Neutrophil (primary cell): ENCODE data around the gene PTPRD.

ENCODE experiments used
- H3K27ac ChIP-seq: fragments of 200-600 bp; sonication (generic); 2 replicates; pipeline ENCODE4 v1.5.1; 2016; ENCODE audit warnings: mild to moderate bottlenecking, moderate library complexity
- H3K27me3 ChIP-seq: fragments of 200-600 bp; sonication (generic); 2 replicates; pipeline ENCODE4 v1.6.0; 2016; ENCODE audit warnings: mild to moderate bottlenecking
- H3K36me3 ChIP-seq: fragments of 200-600 bp; sonication (generic); 2 replicates; pipeline ENCODE4 v1.5.1; 2017
- H3K4me1 ChIP-seq, 2 experiments: fragments of 200-600 bp in 1 of 2; sonication (generic) in 1 of 2; 1 replicate in 1 of 2; 2 replicates in 1 of 2; pipeline versions ENCODE4 v1.5.1 to v1.6.1; 2013 to 2016; ENCODE audit warnings: low read depth in 1 of 2, low read length in 1 of 2, mild to moderate bottlenecking in 1 of 2, moderate library complexity in 1 of 2; ENCODE audit not compliant: control insufficient read depth in 1 of 2, insufficient read depth in 1 of 2
- H3K4me3 ChIP-seq, 2 experiments: fragments of 200-600 bp in 1 of 2; sonication (generic) in 1 of 2; 1 replicate in 1 of 2; 2 replicates in 1 of 2; pipeline ENCODE4 v1.5.1; 2013 to 2016; ENCODE audit warnings: low read depth in 1 of 2, low read length in 1 of 2, mild to moderate bottlenecking in 1 of 2, moderate library complexity in 1 of 2
- H3K9me3 ChIP-seq: fragments of 200-600 bp; sonication (generic); 2 replicates; pipeline ENCODE4 v1.5.1; 2016
- TF ChIP-seq, protein P1 (sequence below): fragments of 200-600 bp; sonication (generic); IDR thresholded peaks from 2 replicates; pipeline ENCODE4 v1.5.1; 2016; ENCODE audit warnings: antibody characterized with exemption

Gene PTPRD

DNA sequence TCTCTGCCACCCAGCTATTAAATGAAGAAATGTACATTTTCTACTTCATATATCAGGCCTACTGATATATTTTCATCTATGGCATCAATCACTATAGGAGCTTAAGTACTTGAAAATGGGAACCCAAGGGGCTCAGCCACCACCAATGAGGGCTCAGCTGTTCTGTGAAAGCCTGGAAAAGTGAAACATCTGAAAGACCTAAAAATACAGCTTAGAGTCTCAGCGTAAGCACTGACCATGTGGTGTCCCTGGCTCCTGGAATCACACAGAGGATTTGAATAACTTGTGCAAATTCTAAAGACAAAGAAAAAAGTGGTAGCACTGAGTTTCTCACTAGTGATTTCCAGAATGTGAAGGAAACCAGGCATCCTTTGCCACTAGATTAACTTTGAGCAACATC lies 64.5 kb downstream of the PTPRD start:
- H3K9me3 ChIP-seq = no peaks in the 10 kb centered on the region
- no peak overlapping the region for H3K4me3 ChIP-seq
- H3K4me1 ChIP-seq = no peaks in the 10 kb centered on the region
- H3K27me3 ChIP-seq = no peaks in the 10 kb centered on the region
- no peak overlapping the region for H3K27ac ChIP-seq
- no peaks in the 10 kb centered on the region for H3K36me3 ChIP-seq
- TF ChIP-seq, protein P1, sequence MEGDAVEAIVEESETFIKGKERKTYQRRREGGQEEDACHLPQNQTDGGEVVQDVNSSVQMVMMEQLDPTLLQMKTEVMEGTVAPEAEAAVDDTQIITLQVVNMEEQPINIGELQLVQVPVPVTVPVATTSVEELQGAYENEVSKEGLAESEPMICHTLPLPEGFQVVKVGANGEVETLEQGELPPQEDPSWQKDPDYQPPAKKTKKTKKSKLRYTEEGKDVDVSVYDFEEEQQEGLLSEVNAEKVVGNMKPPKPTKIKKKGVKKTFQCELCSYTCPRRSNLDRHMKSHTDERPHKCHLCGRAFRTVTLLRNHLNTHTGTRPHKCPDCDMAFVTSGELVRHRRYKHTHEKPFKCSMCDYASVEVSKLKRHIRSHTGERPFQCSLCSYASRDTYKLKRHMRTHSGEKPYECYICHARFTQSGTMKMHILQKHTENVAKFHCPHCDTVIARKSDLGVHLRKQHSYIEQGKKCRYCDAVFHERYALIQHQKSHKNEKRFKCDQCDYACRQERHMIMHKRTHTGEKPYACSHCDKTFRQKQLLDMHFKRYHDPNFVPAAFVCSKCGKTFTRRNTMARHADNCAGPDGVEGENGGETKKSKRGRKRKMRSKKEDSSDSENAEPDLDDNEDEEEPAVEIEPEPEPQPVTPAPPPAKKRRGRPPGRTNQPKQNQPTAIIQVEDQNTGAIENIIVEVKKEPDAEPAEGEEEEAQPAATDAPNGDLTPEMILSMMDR = no peak

DNA sequence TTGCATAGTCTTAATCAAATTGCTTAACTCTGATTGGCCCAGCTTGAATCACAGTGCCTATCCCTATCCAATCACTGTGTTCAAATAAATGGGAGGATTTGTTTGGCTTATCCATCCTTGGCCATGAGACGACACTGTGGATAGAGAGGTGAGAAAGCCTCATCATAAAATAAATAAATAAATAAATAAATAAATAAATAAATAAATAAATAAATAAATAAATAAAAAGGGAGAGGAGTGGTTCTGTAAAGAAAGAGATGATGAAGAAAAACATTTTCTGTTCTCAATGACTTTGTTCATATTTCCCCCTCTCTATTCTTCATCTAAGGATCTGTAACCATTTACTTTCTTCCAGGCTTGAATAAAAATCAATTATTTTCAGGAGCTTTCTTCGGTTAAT lies 74.7 kb downstream of the PTPRD start:
- Histone ChIP-seq H3K4me3 (no peak overlapping the region), H3K27me3 (no peaks in the 10 kb centered on the region), H3K36me3 (no peaks in the 10 kb centered on the region), H3K27ac (no peak overlapping the region), H3K9me3 (no peaks in the 10 kb centered on the region), H3K4me1 (no peaks in the 10 kb centered on the region)
- TF ChIP-seq, protein P1 = no peak

DNA sequence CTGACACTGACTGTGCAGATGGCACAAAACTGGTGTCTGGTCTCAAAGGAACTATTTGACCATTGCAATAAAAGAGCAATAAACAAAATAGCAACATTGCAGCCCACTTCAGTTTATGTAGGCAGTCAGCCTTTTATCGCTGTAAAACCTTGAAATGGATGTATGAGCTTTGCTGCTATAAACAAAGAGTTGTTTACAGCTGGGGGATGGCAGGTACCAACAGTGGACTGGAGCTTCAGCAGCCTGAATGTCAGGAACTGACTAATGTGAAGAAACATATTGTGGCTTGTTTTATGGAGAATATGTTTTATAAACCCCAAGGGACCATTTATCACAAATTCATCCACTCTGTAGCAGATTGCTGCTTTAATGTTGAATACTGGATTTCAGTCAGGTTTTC lies 78.0 kb downstream of the PTPRD start:
- H3K4me1 ChIP-seq = no peaks in the 10 kb centered on the region
- H3K27ac ChIP-seq = no peak overlapping the region
- no peak overlapping the region for H3K4me3 ChIP-seq
- no peaks in the 10 kb centered on the region for H3K27me3 ChIP-seq
- H3K36me3 ChIP-seq = no peaks in the 10 kb centered on the region
- H3K9me3 ChIP-seq = no peaks in the 10 kb centered on the region
- TF ChIP-seq, protein P1 = no peak

DNA sequence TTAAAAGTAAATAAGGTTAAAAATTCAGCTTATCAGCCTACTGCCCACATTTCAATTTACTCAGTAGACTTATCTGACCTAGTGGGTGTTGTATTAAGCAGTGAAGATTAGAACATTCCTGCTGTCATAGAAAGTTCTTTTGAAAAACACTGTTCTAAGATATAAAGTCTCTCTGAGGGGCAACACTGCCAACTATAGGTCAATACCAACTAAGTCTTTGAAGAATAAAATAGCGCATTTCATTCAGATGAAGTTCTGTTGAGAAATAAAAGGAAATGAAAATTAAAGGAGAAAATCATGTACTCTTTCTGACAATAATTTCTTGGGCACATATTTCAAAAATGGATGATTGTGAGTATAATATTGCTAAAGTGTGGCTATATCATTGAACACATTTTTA lies 86.8 kb downstream of the PTPRD start:
- H3K4me3 ChIP-seq = no peak overlapping the region
- no peak overlapping the region for H3K27ac ChIP-seq
- TF ChIP-seq, protein P1 = no peak
- H3K27me3 ChIP-seq = no peaks in the 10 kb centered on the region
- H3K36me3 ChIP-seq = no peaks in the 10 kb centered on the region
- no peaks in the 10 kb centered on the region for H3K4me1 ChIP-seq
- no peaks in the 10 kb centered on the region for H3K9me3 ChIP-seq

DNA sequence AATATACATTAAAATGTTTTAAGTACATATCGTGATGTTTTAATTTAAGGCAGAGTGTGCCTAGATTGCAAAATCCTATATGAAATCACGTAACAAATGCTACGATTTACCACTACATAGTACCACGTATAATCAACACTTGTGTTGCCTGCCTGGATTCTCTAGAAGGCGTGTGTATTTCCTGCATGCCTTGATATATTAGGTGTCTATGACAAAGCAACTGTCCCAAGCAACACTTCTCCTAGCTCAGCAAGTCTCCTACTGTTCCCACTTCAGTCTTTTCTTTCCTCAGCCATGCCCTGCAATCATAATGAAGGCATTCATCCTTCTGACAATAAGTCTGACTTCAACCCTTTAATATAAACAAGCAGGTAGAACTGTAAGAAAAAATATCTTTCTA lies 89.6 kb downstream of the PTPRD start:
- Histone ChIP-seq H3K4me3 (no peak overlapping the region), H3K27me3 (no peaks in the 10 kb centered on the region)
- TF ChIP-seq, protein P1 = no peak

DNA sequence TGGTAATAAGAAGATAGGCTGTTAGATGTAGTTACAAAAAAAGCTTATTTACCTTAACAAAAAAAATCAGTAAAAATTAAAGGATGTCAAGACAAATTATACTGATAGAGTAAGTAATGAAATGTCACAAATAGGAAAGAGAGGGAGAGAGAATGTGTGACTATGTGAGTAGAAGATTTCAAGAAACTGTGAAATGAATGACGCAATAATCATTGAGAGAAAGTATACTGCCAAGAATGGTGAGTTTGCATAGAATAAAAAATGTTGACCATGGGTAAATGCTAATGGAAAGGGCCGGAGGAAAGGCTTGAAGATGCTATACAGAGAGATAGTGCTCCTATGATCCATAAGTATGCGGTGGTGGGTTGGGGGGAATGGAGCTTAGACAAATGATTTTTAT lies 100.7 kb downstream of the PTPRD start:
- H3K4me1 ChIP-seq = no peaks in the 10 kb centered on the region
- no peak overlapping the region for H3K4me3 ChIP-seq
- H3K9me3 ChIP-seq = no peaks in the 10 kb centered on the region
- no peak overlapping the region for H3K27ac ChIP-seq
- H3K36me3 ChIP-seq = no peaks in the 10 kb centered on the region
- TF ChIP-seq, protein P1 = no peak
- no peaks in the 10 kb centered on the region for H3K27me3 ChIP-seq

More for the DNA sequence above, 89.6 kb downstream of the PTPRD start:
- Histone ChIP-seq H3K9me3 (no peaks in the 10 kb centered on the region), H3K27ac (no peak overlapping the region), H3K36me3 (no peaks in the 10 kb centered on the region), H3K4me1 (no peaks in the 10 kb centered on the region)
